Dermis blood vessel endothelial cell (primary cell): ENCODE measurements around the gene APOA4. TPM values are rescaled to one million over a fixed set of nuclear protein-coding genes. Genes with fewer than 3 reads are reported as not detected.

Source experiments
- DNase-seq: peaks from one replicate; pipeline ENCODE4 v3.0.0; 2010
- total RNA-seq: library from RNA; depleted of rRNA; stranded (reverse); fragments of >200 nt; gene quantifications from 2 replicates; pipeline ENCODE4 v1.2.3, GENCODE V29; 2014

Gene APOA4
- total RNA-seq, 1 donor from 2014 or later, result not detected

DNA sequence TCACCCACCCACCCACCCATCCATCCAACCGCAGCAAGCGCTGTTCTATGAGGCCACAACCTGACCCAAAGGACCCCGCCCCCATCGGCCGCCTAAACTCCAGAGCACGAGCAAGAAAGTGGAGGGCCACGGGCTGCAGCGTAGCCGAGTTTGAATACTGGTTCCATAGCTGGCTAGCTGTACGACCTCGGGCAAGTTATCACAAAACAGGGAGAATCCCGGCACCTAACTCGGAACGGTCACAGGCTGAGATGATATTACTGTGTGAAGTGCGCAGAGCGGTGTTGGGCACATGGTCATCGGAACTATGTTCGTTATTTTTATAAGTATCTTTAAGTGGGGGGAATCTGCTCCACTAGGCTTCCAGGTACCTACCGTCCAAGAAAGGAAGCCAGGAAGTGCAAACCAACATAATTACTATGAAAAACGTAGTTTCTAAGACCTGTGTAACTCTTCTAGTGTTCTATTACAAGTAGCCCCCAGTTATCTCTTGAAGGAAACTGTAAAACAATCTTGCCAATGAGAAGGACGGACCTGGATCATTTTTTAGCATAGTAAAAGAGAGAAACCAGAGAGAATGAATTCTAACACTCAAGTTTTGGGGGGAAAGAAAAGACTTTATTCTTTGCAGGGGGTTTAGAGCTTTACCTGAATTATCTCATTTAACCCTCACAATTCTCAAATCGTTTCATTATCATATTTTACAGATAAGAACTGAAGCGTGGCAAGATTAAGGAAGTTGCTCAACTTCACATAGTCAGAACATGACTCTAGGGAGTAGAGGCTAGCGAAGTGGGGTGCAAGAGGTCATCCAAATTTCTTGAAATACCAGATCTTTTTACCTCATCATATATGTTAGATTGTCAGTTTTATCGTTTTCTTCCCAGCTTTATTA is 49.7 kb downstream of the APOA4 start:
- no peak for DNase-seq

GRCh38 chr11:116772443-116773202 is 50.5 kb downstream of the APOA4 start, which contains the start of gene BUD13:
BUD13 (minus strand) TSS chr11:116772987; CDS start chr11:116772964, 23 bp downstream.
- DNase-seq, result peak; percentile 91

GRCh38 chr11:116771935-116772334 is 51.2 kb downstream of the APOA4 start:
- DNase-seq, result no peak

Other genes with a start within 250 kb of the APOA4 start
- 17.2 and 17.9 TPM in 2 replicates for gene BUD13, start 50.3 kb downstream of the APOA4 start, total RNA-seq
- gene ZPR1, start 35.3 kb downstream of the APOA4 start, total RNA-seq, result 39.5 and 48.5 TPM in 2 replicates
- gene APOA5, start 31.4 kb downstream of the APOA4 start, total RNA-seq, result not detected in 2 replicates
- gene APOC3, start 6.6 kb upstream of the APOA4 start, total RNA-seq, result not detected in 2 replicates
- gene APOA1, start 14.3 kb upstream of the APOA4 start, total RNA-seq, result 0.17 TPM in 1 of 2 replicates, not detected in the other